HG03565 (cell line): ENCODE measurements around the gene SIRT4.
"Not testable (repeated sequence)": the region's sequence is repeated elsewhere in the genome, so short reads cannot be mapped to it uniquely, and the experiment has no call there.

ENCODE experiments used
- ATAC-seq: cut with Tn5 transposase; IDR thresholded peaks from one replicate; pipeline ENCODE4 v1.9.1; 2021; ENCODE audit warnings: mild to moderate bottlenecking, moderate library complexity; ENCODE audit not compliant: unreplicated experiment

Gene SIRT4

GRCh38 chr12:120332523-120332922, 30.4 kb downstream of the SIRT4 start:
- ATAC-seq, result no peak

- ATAC-seq, result not testable (repeated sequence)
Observed at GRCh38 chr12:120335447-120335846, 33.3 kb downstream of the SIRT4 start.

GRCh38 chr12:120336392-120336791, 34.3 kb downstream of the SIRT4 start:
- ATAC-seq, result not testable (repeated sequence)

- no peak for ATAC-seq
Observed at GRCh38 chr12:120337730-120338129, 35.6 kb downstream of the SIRT4 start.

- ATAC-seq, result no peak
Observed at GRCh38 chr12:120339256-120339655, 37.1 kb downstream of the SIRT4 start.

GRCh38 chr12:120342175-120343038, 40.3 kb downstream of the SIRT4 start:
- no peak for ATAC-seq

GRCh38 chr12:120343039-120343537, 41.0 kb downstream of the SIRT4 start:
- no peak for ATAC-seq

- no peak for ATAC-seq
Observed at GRCh38 chr12:120343692-120344091, 41.6 kb downstream of the SIRT4 start.

- ATAC-seq, result no peak
Observed at GRCh38 chr12:120346031-120346430, 43.9 kb downstream of the SIRT4 start.

- no peak for ATAC-seq
Observed at GRCh38 chr12:120346681-120347080, 44.6 kb downstream of the SIRT4 start.

GRCh38 chr12:120347766-120348165, 45.6 kb downstream of the SIRT4 start:
- no peak for ATAC-seq

GRCh38 chr12:120350576-120351350, 48.6 kb downstream of the SIRT4 start:
- no peak for ATAC-seq

- ATAC-seq, result no peak
Observed at GRCh38 chr12:120352117-120352516, 50.0 kb downstream of the SIRT4 start.

- ATAC-seq, result no peak
Observed at GRCh38 chr12:120353136-120353535, 51.0 kb downstream of the SIRT4 start.

- no peak for ATAC-seq
Observed at GRCh38 chr12:120353556-120354317, 51.6 kb downstream of the SIRT4 start.

GRCh38 chr12:120356567-120357030, 54.5 kb downstream of the SIRT4 start:
- no peak for ATAC-seq

- no peak for ATAC-seq
Observed at GRCh38 chr12:120357104-120357503, 55.0 kb downstream of the SIRT4 start.

GRCh38 chr12:120358412-120359100, 56.4 kb downstream of the SIRT4 start:
- no peak for ATAC-seq

GRCh38 chr12:120359128-120359527, 57.0 kb downstream of the SIRT4 start:
- ATAC-seq, result no peak

- ATAC-seq, result no peak
Observed at GRCh38 chr12:120361506-120362208, 59.5 kb downstream of the SIRT4 start.
